IMR-90 (cell line): ENCODE data around the gene NTF3.

ENCODE experiments used
- BHLHE40 ChIP-seq: fragments of 150-350 bp; IDR thresholded peaks from 2 replicates; pipeline ENCODE4 v1.6.1; 2016; ENCODE audit warnings: mild to moderate bottlenecking, low read depth, low read length
- CTCF ChIP-seq: conservative IDR thresholded peaks from 2 replicates; pipeline ENCODE4 v1.5.1; 2012; ENCODE audit warnings: mild to moderate bottlenecking, low read depth, low read length, improper control_type of control experiment
- ELK1 ChIP-seq: fragments of 150-350 bp; IDR thresholded peaks from 2 replicates; pipeline ENCODE4 v1.6.1; 2016; ENCODE audit warnings: low read depth, mild to moderate bottlenecking, low read length, moderate library complexity, borderline replicate concordance
- RAD21 ChIP-seq: IDR thresholded peaks from 2 replicates; pipeline ENCODE4 v1.6.1; 2012; ENCODE audit warnings: low read length, improper control_type of control experiment

GRCh38 chr12:5537771-5538170, 105.9 kb downstream of the NTF3 start:
- no peak for TF ChIP-seq CTCF
- TF ChIP-seq ELK1, result no peak
- no peak for TF ChIP-seq BHLHE40
- no peak for TF ChIP-seq RAD21
